Endodermal cell (in vitro differentiated cells): ENCODE data around the gene ARHGAP42. TPM values are rescaled to one million over a fixed set of nuclear protein-coding genes. Genes with fewer than 3 reads are reported as not detected.
A peak's percentile ranks its signal among the peaks of the same experiment; 100 is the strongest.

Source experiments
- DNase-seq: peaks from one replicate; pipeline ENCODE4 v3.0.0-alpha.2; 2017
- H3K27ac ChIP-seq: 2 replicates; pipeline ENCODE4 v1.5.1; 2013; ENCODE audit warnings: mild to moderate bottlenecking, low read depth, low read length, moderate library complexity
- H3K27me3 ChIP-seq: 2 replicates; pipeline ENCODE4 v1.6.1; 2013; ENCODE audit warnings: mild to moderate bottlenecking, low read length, moderate library complexity; ENCODE audit not compliant: insufficient read depth, control insufficient read depth, poor library complexity, severe bottlenecking
- H3K36me3 ChIP-seq: 2 replicates; pipeline ENCODE4 v1.7.0; 2013; ENCODE audit warnings: mild to moderate bottlenecking, low read length, moderate library complexity; ENCODE audit not compliant: control insufficient read depth, insufficient read depth
- H3K4me1 ChIP-seq: one replicate; pipeline ENCODE4 v1.7.0; 2013; ENCODE audit warnings: low read length; ENCODE audit not compliant: control insufficient read depth, insufficient read depth
- H3K4me3 ChIP-seq: 2 replicates; pipeline ENCODE4 v1.5.1; 2013; ENCODE audit warnings: mild to moderate bottlenecking, low read length, moderate library complexity
- H3K9ac ChIP-seq: 2 replicates; pipeline ENCODE4 v1.6.1; 2013; ENCODE audit warnings: mild to moderate bottlenecking, low read length, moderate library complexity; ENCODE audit not compliant: poor library complexity, severe bottlenecking; ENCODE audit errors: extremely low read depth
- H3K9me3 ChIP-seq: 2 replicates; pipeline ENCODE4 v1.6.1; 2013; ENCODE audit warnings: mild to moderate bottlenecking, low read length, moderate library complexity; ENCODE audit not compliant: control insufficient read depth
- H3K27ac Mint-ChIP-seq: 2 replicates; pipeline ENCODE4 v1.8.0; 2020; ENCODE audit warnings: mixed read lengths
- H3K27me3 Mint-ChIP-seq: 2 replicates; pipeline ENCODE4 v1.8.0; 2021; ENCODE audit warnings: mild to moderate bottlenecking, mixed read lengths; ENCODE audit not compliant: insufficient read depth
- H3K36me3 Mint-ChIP-seq: 2 replicates; pipeline ENCODE4 v1.8.0; 2020; ENCODE audit warnings: low read depth, mixed read lengths
- H3K4me1 Mint-ChIP-seq: 2 replicates; pipeline ENCODE4 v1.8.0; 2020; ENCODE audit warnings: mixed read lengths
- H3K4me3 Mint-ChIP-seq: 2 replicates; pipeline ENCODE4 v1.8.0; 2020; ENCODE audit warnings: mild to moderate bottlenecking, moderate library complexity, mixed read lengths
- H3K9me3 Mint-ChIP-seq: 2 replicates; pipeline ENCODE4 v1.8.0; 2020; ENCODE audit warnings: mild to moderate bottlenecking, mixed read lengths
- WGBS, 2 experiments: methylation state at CpG; one replicate each; pipeline versions ENCODE4 v1.1.5 to v1.1.7; 2013; ENCODE audit warnings: missing lambda C conversion rate in 2 of 2, mixed read lengths in 1 of 2; ENCODE audit not compliant: insufficient coverage in 1 of 2, insufficient read length in 1 of 2; 5-methylcytosine and 5-hydroxymethylcytosine counted together
- total RNA-seq, 2 donors: library from RNA; stranded (reverse); fragmentation: NEBNext Ultra II Directional in 1 of 2; extraction: Animal tissue kit (Norgen Biotek cat#: 25700) in 1 of 2; gene quantifications; 2 replicates in 1 of 2; 3 replicates in 1 of 2; pipeline ENCODE4 v1.2.1, GENCODE V29; 2021
- TF ChIP-seq, protein P1 (sequence below): fragments of 200-600 bp; sonication (generic); conservative IDR thresholded peaks from 2 replicates; pipeline ENCODE4 v1.5.0; 2021; ENCODE audit warnings: antibody characterized with exemption, mild to moderate bottlenecking

The ARHGAP42 gene
- total RNA-seq, 2 donors from 2014 or later = 164 to 176 TPM

DNA sequence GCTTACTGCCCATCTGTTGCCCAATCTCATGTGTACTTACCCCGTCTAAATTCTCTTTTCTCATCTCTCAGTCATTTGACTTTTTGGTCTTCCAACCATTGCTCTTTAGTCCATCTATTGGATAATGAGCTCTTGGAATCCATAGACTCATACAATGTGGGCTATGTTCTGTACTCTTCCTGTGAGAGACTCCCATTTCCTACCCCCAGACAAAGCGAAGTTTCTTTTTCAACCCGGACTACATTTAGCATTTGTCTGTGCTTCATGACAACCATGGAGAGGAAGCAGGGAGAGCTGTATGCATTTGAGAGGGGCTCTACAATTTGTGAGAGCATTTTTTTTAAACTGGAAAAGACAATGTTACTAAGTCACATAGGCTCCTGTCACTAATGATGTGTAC is 4.0 kb upstream of the ARHGAP42 start:
- Mint-ChIP-seq H3K27ac (no peak overlapping the region), H3K27me3 (no peaks in the 10 kb centered on the region), H3K9me3 (no peaks in the 10 kb centered on the region), H3K4me3 (no peak overlapping the region), H3K4me1 (peaks cover 26% of the 10 kb centered on the region), H3K36me3 (no peaks in the 10 kb centered on the region)
- 87 to 97% methylated on average over 2 to 3 of the region's 3 CpGs for WGBS, 2 experiments
- no peak for DNase-seq
- TF ChIP-seq, protein P1, sequence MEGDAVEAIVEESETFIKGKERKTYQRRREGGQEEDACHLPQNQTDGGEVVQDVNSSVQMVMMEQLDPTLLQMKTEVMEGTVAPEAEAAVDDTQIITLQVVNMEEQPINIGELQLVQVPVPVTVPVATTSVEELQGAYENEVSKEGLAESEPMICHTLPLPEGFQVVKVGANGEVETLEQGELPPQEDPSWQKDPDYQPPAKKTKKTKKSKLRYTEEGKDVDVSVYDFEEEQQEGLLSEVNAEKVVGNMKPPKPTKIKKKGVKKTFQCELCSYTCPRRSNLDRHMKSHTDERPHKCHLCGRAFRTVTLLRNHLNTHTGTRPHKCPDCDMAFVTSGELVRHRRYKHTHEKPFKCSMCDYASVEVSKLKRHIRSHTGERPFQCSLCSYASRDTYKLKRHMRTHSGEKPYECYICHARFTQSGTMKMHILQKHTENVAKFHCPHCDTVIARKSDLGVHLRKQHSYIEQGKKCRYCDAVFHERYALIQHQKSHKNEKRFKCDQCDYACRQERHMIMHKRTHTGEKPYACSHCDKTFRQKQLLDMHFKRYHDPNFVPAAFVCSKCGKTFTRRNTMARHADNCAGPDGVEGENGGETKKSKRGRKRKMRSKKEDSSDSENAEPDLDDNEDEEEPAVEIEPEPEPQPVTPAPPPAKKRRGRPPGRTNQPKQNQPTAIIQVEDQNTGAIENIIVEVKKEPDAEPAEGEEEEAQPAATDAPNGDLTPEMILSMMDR = no peak
- Histone ChIP-seq H3K27ac (no peak overlapping the region), H3K9ac (no peak overlapping the region), H3K36me3 (no peaks in the 10 kb centered on the region), H3K4me3 (no peak overlapping the region), H3K9me3 (no peaks in the 10 kb centered on the region), H3K4me1 (peaks cover 7% of the 10 kb centered on the region), H3K27me3 (no peaks in the 10 kb centered on the region)

DNA sequence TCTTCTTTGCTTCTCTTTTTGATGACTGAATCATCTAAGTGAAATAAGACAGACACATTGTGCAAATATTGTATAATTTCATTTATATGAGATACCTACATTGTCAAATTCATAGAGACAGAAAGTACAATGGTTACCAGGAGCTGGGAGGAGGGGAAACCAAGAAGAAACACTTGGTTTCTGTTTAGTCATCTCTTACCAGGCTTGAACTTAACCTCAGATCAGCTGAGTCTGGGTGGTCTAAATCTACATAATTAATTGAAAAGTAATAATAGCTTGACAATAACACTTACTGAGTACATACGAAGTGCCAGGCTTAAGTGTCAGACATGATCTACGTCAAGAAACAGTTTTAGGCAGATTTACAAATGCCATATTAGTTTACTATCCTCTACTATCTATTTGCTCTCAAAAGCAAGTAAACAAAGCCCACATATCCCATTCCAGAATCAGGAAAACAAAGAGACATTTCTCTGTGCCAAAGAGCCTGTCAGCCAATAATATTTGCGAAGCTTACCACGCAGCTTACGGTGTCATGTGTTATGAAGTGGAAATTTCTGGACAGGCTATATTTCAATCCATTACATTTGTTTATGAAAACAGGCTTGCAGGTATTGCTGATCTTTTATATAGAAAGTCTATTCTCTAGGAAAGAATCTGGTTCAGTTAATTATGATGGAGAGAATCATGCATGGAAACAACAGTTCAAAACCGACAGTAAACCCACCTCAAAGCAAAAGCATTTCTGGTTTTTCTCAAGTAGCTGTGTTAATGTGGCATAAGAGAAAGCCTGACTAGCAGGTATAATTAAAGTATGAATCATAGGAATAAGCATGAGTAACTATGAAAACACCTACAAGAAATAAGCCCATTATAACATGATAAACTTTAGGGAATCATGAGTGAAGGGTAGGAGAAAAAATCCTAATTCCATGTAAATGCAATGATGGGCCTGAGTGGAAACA is 2.7 kb upstream of the ARHGAP42 start:
- Mint-ChIP-seq H3K4me1 (peaks cover 29% of the 10 kb centered on the region), H3K4me3 (no peak overlapping the region)
- WGBS, 2 experiments = 86 to 92% methylated on average over 2 to 6 of the region's 6 CpGs

DNA sequence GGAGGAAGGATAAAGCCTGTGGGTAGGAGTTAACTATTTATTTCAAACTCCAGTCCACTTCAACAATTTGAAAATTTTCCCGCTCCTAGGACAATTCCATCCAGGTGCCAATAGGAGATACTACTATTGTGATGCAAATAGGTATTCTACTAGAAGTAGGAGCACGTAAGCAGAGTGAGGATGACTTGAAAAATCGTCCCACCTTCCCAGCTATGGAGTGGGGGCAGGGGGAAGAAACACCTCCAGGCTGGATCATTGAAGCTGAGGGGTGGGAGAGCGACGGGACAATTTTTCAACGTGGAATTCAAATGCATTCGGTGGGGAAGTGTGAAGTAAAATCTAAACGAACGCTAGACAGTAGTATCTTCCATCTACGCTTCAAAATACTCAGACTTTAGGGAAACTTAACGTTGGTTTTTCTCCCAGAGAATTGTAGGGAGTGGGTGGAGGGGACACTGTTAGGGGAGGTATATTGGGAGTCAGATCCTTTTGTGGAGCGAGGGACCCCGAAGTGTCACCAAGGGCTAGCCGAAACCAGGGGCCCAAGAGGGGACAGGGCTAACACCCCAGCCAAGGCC is 523 bp upstream of the ARHGAP42 start:
- Histone ChIP-seq H3K27me3 (no peaks in the 10 kb centered on the region), H3K4me1 (peaks cover 7% of the 10 kb centered on the region), H3K9ac (peak overlapping the region; percentile 81), H3K4me3 (peak overlapping the region; percentile 99), H3K27ac (no peak overlapping the region), H3K36me3 (peaks cover 20% of the 10 kb centered on the region), H3K9me3 (no peaks in the 10 kb centered on the region)
- peak; percentile 69 for DNase-seq
- Mint-ChIP-seq H3K36me3 (peaks cover 21% of the 10 kb centered on the region), H3K9me3 (no peaks in the 10 kb centered on the region), H3K27ac (peak overlapping the region; percentile 82), H3K4me1 (peaks cover 34% of the 10 kb centered on the region), H3K27me3 (no peaks in the 10 kb centered on the region), H3K4me3 (peak overlapping the region; percentile 99)
- WGBS, 2 experiments = 18 to 21% methylated on average over 8 to 14 of the region's 14 CpGs
- TF ChIP-seq, protein P1 = no peak

More for the DNA sequence above, 2.7 kb upstream of the ARHGAP42 start:
- Mint-ChIP-seq H3K9me3 (no peaks in the 10 kb centered on the region), H3K27ac (no peak overlapping the region), H3K36me3 (peaks cover under 1% of the 10 kb centered on the region), H3K27me3 (no peaks in the 10 kb centered on the region)
- H3K36me3 ChIP-seq = peaks cover 5% of the 10 kb centered on the region
- no peaks in the 10 kb centered on the region for H3K9me3 ChIP-seq
- H3K27ac ChIP-seq = no peak overlapping the region
- peaks cover 7% of the 10 kb centered on the region for H3K4me1 ChIP-seq
- no peak overlapping the region for H3K4me3 ChIP-seq
- DNase-seq = no peak
- TF ChIP-seq, protein P1 = no peak
- H3K9ac ChIP-seq = no peak overlapping the region
- no peaks in the 10 kb centered on the region for H3K27me3 ChIP-seq
